A549 (cell line): ENCODE measurements around the gene XPR1. TPM values are rescaled to one million over a fixed set of nuclear protein-coding genes. Genes with fewer than 3 reads are reported as not detected.

ENCODE experiments used
- ATAC-seq, 2 experiments: fragments of 200-7000 bp in 1 of 2; fragments of >200 bp in 1 of 2; cut with Nextera tagmentation in 1 of 2; cut with Tn5 transposase in 1 of 2; 3 replicates each; pipeline versions ENCODE4 v1.8.0 to v1.9.1; 2018 to 2020; ENCODE audit warnings: mild to moderate bottlenecking in 1 of 2, moderate library complexity in 1 of 2
- CTCF ChIA-PET: fragments of 300-600 bp; sonication (Branson Sonifier 250); formaldehyde crosslinking; extraction: SDS; loops from one replicate; lab custom pipeline; 2021; ENCODE audit warnings: antibody characterized with exemption, inconsistent platforms; lab: Yijun Ruan, JAX
- POLR2A ChIA-PET: fragments of 350-600 bp; formaldehyde crosslinking; extraction: SDS; loops from one replicate; lab custom pipeline; 2021; ENCODE audit warnings: antibody characterized with exemption, inconsistent platforms; lab: Yijun Ruan, JAX
- DNase-seq, 2 experiments: peaks; one replicate each; pipeline versions ENCODE4 v3.0.0 to v3.0.0-alpha.2; 2011 to 2016; ENCODE audit warnings: low read depth in 1 of 2, low spot score in 1 of 2
- FAIRE-seq: peaks from 2 replicates; lab custom pipeline; 2011; peaks lifted over from hg19 to GRCh38; lab: Jason Lieb, UNC
- H3K27ac ChIP-seq, 2 experiments: fragments of >200 bp; sonication (Bioruptor Twin); formaldehyde crosslinking; 3 replicates each; pipeline ENCODE4 v1.5.1; 2016 to 2017
- H3K4me1 ChIP-seq: fragments of >200 bp; sonication (Bioruptor Twin); formaldehyde crosslinking; 3 replicates; pipeline ENCODE4 v1.6.1; 2016
- H3K4me2 ChIP-seq: fragments of >200 bp; sonication (Bioruptor Twin); formaldehyde crosslinking; 3 replicates; pipeline ENCODE4 v1.6.1; 2016
- H3K4me3 ChIP-seq: fragments of >200 bp; sonication (Bioruptor Twin); formaldehyde crosslinking; 3 replicates; pipeline ENCODE4 v1.5.1; 2016
- H3K9me3 ChIP-seq: fragments of >200 bp; sonication (Bioruptor Twin); formaldehyde crosslinking; 3 replicates; pipeline ENCODE4 v1.6.1; 2016
- CEBPB ChIP-seq, 2 experiments: fragments of >200 bp in 1 of 2; sonication (Bioruptor Twin) in 1 of 2; formaldehyde crosslinking in 1 of 2; IDR thresholded peaks; 2 replicates each; pipeline ENCODE4 v1.6.1; 2012 to 2016
- CHD4 ChIP-seq: fragments of 200-600 bp; sonication (generic); IDR thresholded peaks from 2 replicates; pipeline ENCODE4 v1.6.1; 2016; ENCODE audit warnings: antibody characterized with exemption, mild to moderate bottlenecking, borderline replicate concordance
- EHF ChIP-seq: fragments of 250-450 bp; sonication (Bioruptor Pico); IDR thresholded peaks from 2 replicates; pipeline ENCODE4 v1.5.0; 2020; ENCODE audit warnings: mild to moderate bottlenecking
- EP300 ChIP-seq, 2 experiments: fragments of >200 bp; sonication (Bioruptor Twin); formaldehyde crosslinking; IDR thresholded peaks; 2 replicates in 1 of 2; 3 replicates in 1 of 2; pipeline ENCODE4 v1.6.1; 2016 to 2017
- HEYL ChIP-seq: fragments of 250-450 bp; sonication (Bioruptor Pico); IDR thresholded peaks from 2 replicates; pipeline ENCODE4 v1.8.0; 2021; ENCODE audit warnings: mild to moderate bottlenecking, moderate library complexity
- HOXA7 ChIP-seq: fragments of 250-450 bp; sonication (Bioruptor Pico); IDR thresholded peaks from 2 replicates; pipeline ENCODE4 v1.5.0; 2020; ENCODE audit warnings: mild to moderate bottlenecking, moderate library complexity
- HOXB13 ChIP-seq: fragments of 250-450 bp; sonication (Bioruptor Pico); IDR thresholded peaks from 2 replicates; pipeline ENCODE4 v1.5.0; 2020; ENCODE audit warnings: low read depth, mild to moderate bottlenecking, moderate library complexity
- KDM1A ChIP-seq: fragments of 200-600 bp; sonication (generic); IDR thresholded peaks from 2 replicates; pipeline ENCODE4 v1.6.1; 2016; ENCODE audit warnings: low read depth, mild to moderate bottlenecking
- MAZ ChIP-seq: fragments of 150-350 bp; IDR thresholded peaks from 2 replicates; pipeline ENCODE4 v1.6.1; 2014; ENCODE audit warnings: antibody characterized with exemption, low read depth, low read length, borderline replicate concordance
- MYC ChIP-seq: IDR thresholded peaks from 2 replicates; pipeline ENCODE4 v1.6.1; 2012; ENCODE audit warnings: mild to moderate bottlenecking, inconsistent platforms, low read length, improper control_type of control experiment, borderline replicate concordance
- NR3C1 ChIP-seq: fragments of >200 bp; sonication (Bioruptor Twin); formaldehyde crosslinking; IDR thresholded peaks from 3 replicates; pipeline ENCODE4 v1.6.1; 2017
- PHF8 ChIP-seq: fragments of 200-600 bp; sonication (generic); IDR thresholded peaks from 2 replicates; pipeline ENCODE4 v1.6.1; 2016; ENCODE audit warnings: low read depth, mild to moderate bottlenecking, antibody characterized with exemption, moderate library complexity, borderline replicate concordance
- RCOR1 ChIP-seq: fragments of 150-350 bp; IDR thresholded peaks from 2 replicates; pipeline ENCODE4 v1.6.1; 2014; ENCODE audit warnings: antibody characterized with exemption, low read length, low read depth
- TFCP2L1 ChIP-seq: fragments of 250-450 bp; sonication (Bioruptor Pico); IDR thresholded peaks from 2 replicates; pipeline ENCODE4 v1.5.0; 2021; ENCODE audit warnings: mild to moderate bottlenecking
- ZC3H11A ChIP-seq: fragments of 450-650 bp; IDR thresholded peaks from 2 replicates; pipeline ENCODE4 v1.6.1; 2014; ENCODE audit warnings: antibody characterized with exemption, mild to moderate bottlenecking
- WGBS: methylation state at CpG from one replicate; pipeline ENCODE4 v1.1.6; 2017; ENCODE audit errors: missing lambda C conversion rate; 5-methylcytosine and 5-hydroxymethylcytosine counted together
- polyA plus RNA-seq, 4 experiments: library from polyadenylated mRNA; depleted of rRNA in 3 of 4; stranded (reverse); fragments of >200 nt; fragmentation: RNase III in 1 of 4; extraction: RNeasy Plus Mini Kit Qiagen cat#74134 plus additional on column Dnase treatment in 1 of 4; gene quantifications; 2 replicates in 3 of 4; 3 replicates in 1 of 4; pipeline ENCODE4 v1.2.3, GENCODE V29; 2011 to 2017
- TF ChIP-seq, protein P1 (sequence below): fragments of 250-450 bp; sonication (Bioruptor Pico); IDR thresholded peaks from 2 replicates; pipeline ENCODE4 v1.5.0; 2021; ENCODE audit warnings: mild to moderate bottlenecking, moderate library complexity, borderline replicate concordance
- TF ChIP-seq, protein P2 (sequence below): fragments of 150-350 bp; IDR thresholded peaks from 2 replicates; pipeline ENCODE4 v1.6.1; 2014; ENCODE audit warnings: low read depth, mild to moderate bottlenecking, low read length
- TF ChIP-seq, protein P3 (sequence below): fragments of >200 bp; sonication (Bioruptor Twin); formaldehyde crosslinking; IDR thresholded peaks from 2 replicates; pipeline ENCODE4 v1.6.1; 2016
- TF ChIP-seq, protein P4 (sequence below): IDR thresholded peaks from 2 replicates; pipeline ENCODE4 v1.6.1; 2012; ENCODE audit warnings: low read depth, borderline replicate concordance

XPR1 gene
- polyA plus RNA-seq, 2 of the 4 experiments (the other 2 are of a cell fraction) = 37.5 to 86.1 TPM

DNA sequence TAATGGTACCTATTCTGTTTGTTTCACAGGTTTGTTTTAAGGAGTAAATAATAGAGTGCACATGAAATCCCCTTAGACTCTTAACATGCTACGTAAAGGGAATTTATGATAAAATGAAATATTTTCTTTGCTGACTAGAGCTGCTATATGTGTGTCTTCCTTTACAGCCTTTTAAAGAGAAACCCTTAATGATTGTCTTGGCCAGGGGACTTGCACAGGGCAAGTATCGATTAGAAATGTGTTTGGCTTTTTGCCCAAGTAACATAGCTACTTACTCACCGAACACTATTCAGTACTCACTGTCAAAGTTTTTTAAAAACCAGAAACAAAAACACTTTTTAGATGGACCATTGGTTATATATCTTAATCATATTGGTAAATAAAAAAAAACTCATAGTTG, 209.6 kb downstream of the XPR1 start:
- DNase-seq (no peak), ATAC-seq (no peak), FAIRE-seq (no peak)
- Histone ChIP-seq H3K4me2 (no peak overlapping the region), H3K4me1 (no peaks in the 10 kb centered on the region), H3K9me3 (no peaks in the 10 kb centered on the region), H3K4me3 (no peak overlapping the region), H3K27ac (no peak overlapping the region)
- WGBS = 90% methylated on average over 3 of the region's 3 CpGs
- ChIA-PET CTCF (interaction anchor here (2.7 kb wide), 1 partner anchor 12 kb away, joined by 10 read pairs; no protein-coding TSS in a partner anchor), POLR2A (no interaction called here)
- TF ChIP-seq MYC (no peak), HOXA7 (no peak), EP300 (IDR thresholded peaks at IDR 0.05) (no peak), NR3C1 (no peak), TFCP2L1 (CRISPR knock-in tag) (no peak), EHF (CRISPR knock-in tag) (no peak)
- TF ChIP-seq, protein P1, sequence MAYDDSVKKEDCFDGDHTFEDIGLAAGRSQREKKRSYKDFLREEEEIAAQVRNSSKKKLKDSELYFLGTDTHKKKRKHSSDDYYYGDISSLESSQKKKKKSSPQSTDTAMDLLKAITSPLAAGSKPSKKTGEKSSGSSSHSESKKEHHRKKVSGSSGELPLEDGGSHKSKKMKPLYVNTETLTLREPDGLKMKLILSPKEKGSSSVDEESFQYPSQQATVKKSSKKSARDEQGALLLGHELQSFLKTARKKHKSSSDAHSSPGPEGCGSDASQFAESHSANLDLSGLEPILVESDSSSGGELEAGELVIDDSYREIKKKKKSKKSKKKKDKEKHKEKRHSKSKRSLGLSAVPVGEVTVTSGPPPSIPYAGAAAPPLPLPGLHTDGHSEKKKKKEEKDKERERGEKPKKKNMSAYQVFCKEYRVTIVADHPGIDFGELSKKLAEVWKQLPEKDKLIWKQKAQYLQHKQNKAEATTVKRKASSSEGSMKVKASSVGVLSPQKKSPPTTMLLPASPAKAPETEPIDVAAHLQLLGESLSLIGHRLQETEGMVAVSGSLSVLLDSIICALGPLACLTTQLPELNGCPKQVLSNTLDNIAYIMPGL (CRISPR knock-in tag) = no peak

DNA sequence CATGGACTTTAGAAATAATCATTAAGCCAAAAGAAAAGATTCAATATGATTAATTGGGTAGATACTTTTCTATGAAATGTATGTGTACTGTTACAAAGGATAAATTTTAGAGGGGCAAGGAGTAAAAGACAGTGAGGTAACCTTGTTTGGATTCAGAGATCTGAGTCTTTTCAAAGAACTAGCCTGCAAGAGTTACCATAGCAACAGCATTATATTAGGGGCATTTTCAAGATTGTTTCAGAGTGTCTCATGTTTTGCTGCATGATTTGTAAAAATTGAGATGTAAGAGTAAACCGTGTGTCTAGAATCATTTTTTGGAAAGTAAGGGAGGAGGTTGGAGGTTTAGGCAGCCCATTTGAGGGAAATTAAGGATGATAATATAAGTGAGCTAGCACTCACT, 210.2 kb downstream of the XPR1 start:
- no peaks in the 10 kb centered on the region for H3K9me3 ChIP-seq
- DNase-seq (no peak), ATAC-seq (no peak; a peak in 1 of 6 replicates), FAIRE-seq (no peak)
- no peak overlapping the region for H3K27ac ChIP-seq
- H3K4me1 ChIP-seq = no peaks in the 10 kb centered on the region
- H3K4me3 ChIP-seq = no peak overlapping the region
- CTCF ChIA-PET = no interaction called here
- TF ChIP-seq EP300 (IDR thresholded peaks at IDR 0.05) (no peak), CEBPB (IDR thresholded peaks at IDR 0.05) (no peak), PHF8 (no peak), CHD4 (no peak), HOXB13 (no peak), MYC (no peak), KDM1A (no peak)
- TF ChIP-seq, protein P2, sequence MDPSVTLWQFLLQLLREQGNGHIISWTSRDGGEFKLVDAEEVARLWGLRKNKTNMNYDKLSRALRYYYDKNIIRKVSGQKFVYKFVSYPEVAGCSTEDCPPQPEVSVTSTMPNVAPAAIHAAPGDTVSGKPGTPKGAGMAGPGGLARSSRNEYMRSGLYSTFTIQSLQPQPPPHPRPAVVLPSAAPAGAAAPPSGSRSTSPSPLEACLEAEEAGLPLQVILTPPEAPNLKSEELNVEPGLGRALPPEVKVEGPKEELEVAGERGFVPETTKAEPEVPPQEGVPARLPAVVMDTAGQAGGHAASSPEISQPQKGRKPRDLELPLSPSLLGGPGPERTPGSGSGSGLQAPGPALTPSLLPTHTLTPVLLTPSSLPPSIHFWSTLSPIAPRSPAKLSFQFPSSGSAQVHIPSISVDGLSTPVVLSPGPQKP = no peak
- WGBS = 31% methylated on average over 1 of the region's 1 CpG
- no peak overlapping the region for H3K4me2 ChIP-seq
- POLR2A ChIA-PET = no interaction called here

DNA sequence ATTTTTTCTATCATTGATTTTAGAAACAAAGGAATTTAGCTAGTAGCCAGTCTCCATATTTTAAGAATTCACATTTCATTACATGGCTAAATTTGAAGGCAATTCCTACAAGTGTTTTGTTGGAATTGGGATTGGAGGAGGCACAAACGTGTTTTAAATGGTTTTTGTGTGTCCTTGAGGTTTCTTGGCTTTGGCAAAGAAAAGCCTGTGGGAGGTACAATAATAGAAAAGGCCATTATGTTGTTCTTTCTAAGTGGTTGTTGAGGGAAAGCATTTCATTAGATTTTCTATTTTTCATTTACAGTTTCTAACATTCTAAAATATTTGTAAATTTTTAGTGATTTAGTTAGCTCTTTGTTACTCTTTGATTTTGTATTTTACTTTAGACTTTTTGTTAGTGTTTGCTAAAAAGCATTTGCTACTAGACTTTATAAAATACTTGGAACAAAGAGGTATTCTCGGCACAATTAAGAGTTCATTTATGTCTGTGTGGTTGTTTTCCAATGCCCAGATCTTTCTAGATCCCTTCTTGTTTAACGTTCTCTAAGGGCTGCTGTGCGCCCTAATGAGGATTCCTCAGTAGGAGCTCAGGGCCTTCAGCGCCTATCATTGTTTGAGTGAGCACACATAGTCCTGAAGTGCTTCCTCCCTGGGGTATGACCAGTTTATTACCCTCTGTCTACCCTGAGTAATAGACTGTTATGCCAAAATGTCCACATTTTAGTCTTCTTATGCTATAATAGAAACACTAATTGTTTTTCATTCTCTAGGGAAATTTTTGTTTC, 210.9 kb downstream of the XPR1 start:
- ChIA-PET CTCF (interaction anchor here (2.6 kb wide), 1 partner anchor 323 kb away, joined by 7 read pairs; no protein-coding TSS in a partner anchor), POLR2A (interaction anchor here (0.5 kb wide), 1 partner anchor 342 kb away, joined by 3 read pairs; no protein-coding TSS in a partner anchor)
- WGBS = 84% methylated on average over 5 of the region's 5 CpGs
- FAIRE-seq (no peak), DNase-seq (no peak), ATAC-seq (no peak)
- Histone ChIP-seq H3K27ac (no peak overlapping the region), H3K4me2 (no peak overlapping the region), H3K9me3 (no peaks in the 10 kb centered on the region), H3K4me3 (no peak overlapping the region), H3K4me1 (no peaks in the 10 kb centered on the region)
- TF ChIP-seq, protein P3, sequence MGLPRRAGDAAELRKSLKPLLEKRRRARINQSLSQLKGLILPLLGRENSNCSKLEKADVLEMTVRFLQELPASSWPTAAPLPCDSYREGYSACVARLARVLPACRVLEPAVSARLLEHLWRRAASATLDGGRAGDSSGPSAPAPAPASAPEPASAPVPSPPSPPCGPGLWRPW = no peak
- TF ChIP-seq, protein P4, sequence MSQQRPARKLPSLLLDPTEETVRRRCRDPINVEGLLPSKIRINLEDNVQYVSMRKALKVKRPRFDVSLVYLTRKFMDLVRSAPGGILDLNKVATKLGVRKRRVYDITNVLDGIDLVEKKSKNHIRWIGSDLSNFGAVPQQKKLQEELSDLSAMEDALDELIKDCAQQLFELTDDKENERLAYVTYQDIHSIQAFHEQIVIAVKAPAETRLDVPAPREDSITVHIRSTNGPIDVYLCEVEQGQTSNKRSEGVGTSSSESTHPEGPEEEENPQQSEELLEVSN = no peak
- TF ChIP-seq HEYL (no peak), NR3C1 (no peak), ZC3H11A (no peak), KDM1A (no peak), MAZ (no peak), RCOR1 (no peak)
